Uterus (tissue), 4 donors: ENCODE results near the gene PABPN1L. TPM values are rescaled to one million over a fixed set of nuclear protein-coding genes. Genes with fewer than 3 reads are reported as not detected.

ENCODE experiments used
- DNase-seq, 2 donors: peaks; one replicate each; pipeline ENCODE4 v3.0.0-alpha.2; 2019 to 2020
- H3K27ac ChIP-seq, 2 donors: fragments of 200-600 bp; sonication (generic); 1 replicate in 1 of 2; 2 replicates in 1 of 2; pipeline ENCODE4 v1.5.1; 2016 to 2018
- H3K27me3 ChIP-seq, 2 donors: fragments of 200-600 bp; sonication (generic); one replicate each; pipeline ENCODE4 v1.5.1; 2018 to 2019; ENCODE audit warnings: control low read depth in 1 of 2
- H3K36me3 ChIP-seq, 2 donors: fragments of 200-600 bp; sonication (generic); one replicate each; pipeline ENCODE4 v1.5.1; 2019; ENCODE audit warnings: control low read depth in 1 of 2
- H3K4me1 ChIP-seq, 2 donors: fragments of 200-600 bp; sonication (generic); one replicate each; pipeline ENCODE4 v1.5.1; 2018 to 2019; ENCODE audit warnings: control low read depth in 1 of 2
- H3K4me3 ChIP-seq, 2 donors: fragments of 200-600 bp; sonication (generic); 1 replicate in 1 of 2; 2 replicates in 1 of 2; pipeline ENCODE4 v1.5.1; 2018 to 2019; ENCODE audit warnings: mild to moderate bottlenecking in 1 of 2
- H3K9me3 ChIP-seq, 2 donors: fragments of 200-600 bp; sonication (generic); one replicate each; pipeline ENCODE4 v1.5.1; 2019; ENCODE audit warnings: control low read depth in 1 of 2
- POLR2A ChIP-seq, 2 donors: fragments of 450-650 bp; IDR thresholded peaks; one replicate each; pipeline ENCODE4 v1.6.1; 2016; ENCODE audit warnings: antibody characterized with exemption in 2 of 2, mild to moderate bottlenecking in 1 of 2, moderate library complexity in 1 of 2
- intact Hi-C: fragments of 100-400 bp; cut with DNase I; formaldehyde crosslinking; loops from one replicate; pipeline ENCODE4 v1.15.1; 2023; ENCODE audit warnings: low total_unique reads
- total RNA-seq, 4 donors: library from RNA; depleted of rRNA in 3 of 4; stranded (reverse); fragments of >200 nt in 3 of 4; gene quantifications; one replicate each; pipeline versions ENCODE4 v1.1.0 to v1.2.4, GENCODE V29; 2014 to 2023
- TF ChIP-seq, protein P1 (sequence below), 4 experiments: fragments of 200-600 bp in 2 of 4; fragments of 450-650 bp in 2 of 4; sonication (generic) in 2 of 4; IDR thresholded peaks; one replicate each; pipeline ENCODE4 v1.5.1; 2016 to 2019; ENCODE audit warnings: antibody characterized with exemption in 4 of 4, mild to moderate bottlenecking in 2 of 4, moderate library complexity in 1 of 4
- donor health status: DM: yes; HTN: yes; CAD: no.

PABPN1L gene
- total RNA-seq, 4 donors from 2014 or later, result not detected

DNA sequence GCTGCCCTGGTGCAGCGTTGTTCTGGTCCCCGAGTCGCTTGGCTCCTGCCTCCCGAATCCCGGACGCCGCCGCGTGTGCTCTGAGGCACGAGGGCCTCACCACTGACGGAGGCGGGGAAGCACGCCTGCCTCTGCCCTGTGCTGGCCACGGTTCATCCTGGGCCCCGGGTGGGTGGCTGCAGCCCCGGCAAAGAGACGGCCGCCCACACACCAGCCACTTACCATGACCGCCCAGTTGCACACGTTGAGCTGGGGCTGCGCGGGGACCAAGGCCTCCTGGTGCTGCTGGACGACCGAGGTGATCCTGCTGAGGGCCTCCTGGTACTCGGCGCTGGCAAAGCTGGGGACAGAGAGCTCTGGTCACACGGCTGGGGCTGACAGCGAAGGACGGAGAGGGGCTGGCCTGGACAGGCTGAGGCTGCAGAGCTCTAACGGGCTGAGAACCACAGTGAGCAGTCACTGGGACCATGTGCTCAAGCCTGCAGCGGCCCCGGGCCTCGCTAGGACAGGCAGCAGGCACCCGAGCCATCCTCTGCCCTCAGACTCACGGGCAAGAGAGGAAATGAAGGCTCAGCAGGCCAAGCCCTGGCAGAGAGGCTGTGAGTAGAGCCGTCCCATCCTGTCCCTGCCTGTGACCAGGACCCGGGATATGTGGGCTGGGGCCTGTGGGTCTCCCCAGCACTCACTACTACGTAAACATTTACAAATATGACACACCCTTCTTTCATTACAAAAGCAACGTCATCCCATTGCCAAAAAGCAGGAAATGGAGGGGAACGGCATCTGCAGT lies 48.5 kb downstream of the PABPN1L start:
- intact Hi-C loops, result no loop called here
- Histone ChIP-seq H3K9me3 (no peaks in the 10 kb centered on the region), H3K36me3 (no peaks in the 10 kb centered on the region), H3K4me3 (no peak overlapping the region), H3K27ac (no peak overlapping the region), H3K27me3 (no peaks in the 10 kb centered on the region), H3K4me1 (no peaks in the 10 kb centered on the region)
- no peak for DNase-seq
- TF ChIP-seq, protein P1, sequence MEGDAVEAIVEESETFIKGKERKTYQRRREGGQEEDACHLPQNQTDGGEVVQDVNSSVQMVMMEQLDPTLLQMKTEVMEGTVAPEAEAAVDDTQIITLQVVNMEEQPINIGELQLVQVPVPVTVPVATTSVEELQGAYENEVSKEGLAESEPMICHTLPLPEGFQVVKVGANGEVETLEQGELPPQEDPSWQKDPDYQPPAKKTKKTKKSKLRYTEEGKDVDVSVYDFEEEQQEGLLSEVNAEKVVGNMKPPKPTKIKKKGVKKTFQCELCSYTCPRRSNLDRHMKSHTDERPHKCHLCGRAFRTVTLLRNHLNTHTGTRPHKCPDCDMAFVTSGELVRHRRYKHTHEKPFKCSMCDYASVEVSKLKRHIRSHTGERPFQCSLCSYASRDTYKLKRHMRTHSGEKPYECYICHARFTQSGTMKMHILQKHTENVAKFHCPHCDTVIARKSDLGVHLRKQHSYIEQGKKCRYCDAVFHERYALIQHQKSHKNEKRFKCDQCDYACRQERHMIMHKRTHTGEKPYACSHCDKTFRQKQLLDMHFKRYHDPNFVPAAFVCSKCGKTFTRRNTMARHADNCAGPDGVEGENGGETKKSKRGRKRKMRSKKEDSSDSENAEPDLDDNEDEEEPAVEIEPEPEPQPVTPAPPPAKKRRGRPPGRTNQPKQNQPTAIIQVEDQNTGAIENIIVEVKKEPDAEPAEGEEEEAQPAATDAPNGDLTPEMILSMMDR (IDR thresholded peaks at IDR 0.05), result no peak
- TF ChIP-seq POLR2A (IDR thresholded peaks at IDR 0.05), result no peak

DNA sequence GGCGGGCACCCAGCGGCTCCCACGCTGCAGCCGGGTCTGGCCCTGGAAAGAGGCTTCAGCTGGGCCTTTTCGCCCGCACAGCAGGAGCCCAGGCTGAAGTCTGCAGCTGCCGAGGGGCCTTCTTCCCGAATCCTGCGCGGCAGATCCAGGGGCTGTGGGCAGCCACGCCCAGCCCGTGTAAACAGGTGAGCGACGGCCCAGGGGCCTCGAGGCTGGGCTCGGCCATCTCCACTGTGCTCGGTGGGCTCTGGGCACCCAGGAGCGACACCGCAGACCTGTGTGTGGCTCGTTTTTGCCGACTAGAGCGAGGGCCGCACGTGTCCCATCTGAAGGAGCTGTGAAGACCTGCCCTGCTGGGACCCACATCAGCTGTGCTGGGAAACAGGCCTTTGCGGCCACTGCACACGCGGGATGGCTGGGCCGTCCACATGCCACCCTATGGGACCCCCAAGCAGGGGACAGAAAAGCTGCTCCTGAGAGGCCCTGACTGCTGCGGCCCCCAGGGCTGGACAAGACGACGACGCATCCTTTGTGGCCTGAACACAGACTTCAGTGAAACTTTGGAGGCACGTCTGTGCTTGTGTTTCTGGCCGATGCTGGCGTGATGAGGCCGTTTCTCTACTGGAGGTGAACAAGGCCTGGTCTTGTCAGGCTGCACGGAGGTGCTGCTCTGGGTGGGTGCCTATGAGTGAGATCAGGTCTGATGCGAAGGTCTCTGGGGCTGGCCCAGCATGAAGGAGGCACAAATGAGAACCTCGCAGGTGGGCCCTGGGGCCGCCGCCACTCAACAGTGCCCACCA lies 49.5 kb downstream of the PABPN1L start:
- H3K4me1 ChIP-seq, result peaks cover 0 to 6% of the 10 kb centered on the region in 2 donors
- no peaks in the 10 kb centered on the region for H3K27me3 ChIP-seq
- no peak overlapping the region for H3K4me3 ChIP-seq
- no peaks in the 10 kb centered on the region for H3K36me3 ChIP-seq
- no peak for DNase-seq
- H3K27ac ChIP-seq, result no peak overlapping the region
- TF ChIP-seq POLR2A (IDR thresholded peaks at IDR 0.05), result no peak
- TF ChIP-seq, protein P1 (IDR thresholded peaks at IDR 0.05), result no peak
- no peaks in the 10 kb centered on the region for H3K9me3 ChIP-seq
- intact Hi-C loops, result no loop called here

DNA sequence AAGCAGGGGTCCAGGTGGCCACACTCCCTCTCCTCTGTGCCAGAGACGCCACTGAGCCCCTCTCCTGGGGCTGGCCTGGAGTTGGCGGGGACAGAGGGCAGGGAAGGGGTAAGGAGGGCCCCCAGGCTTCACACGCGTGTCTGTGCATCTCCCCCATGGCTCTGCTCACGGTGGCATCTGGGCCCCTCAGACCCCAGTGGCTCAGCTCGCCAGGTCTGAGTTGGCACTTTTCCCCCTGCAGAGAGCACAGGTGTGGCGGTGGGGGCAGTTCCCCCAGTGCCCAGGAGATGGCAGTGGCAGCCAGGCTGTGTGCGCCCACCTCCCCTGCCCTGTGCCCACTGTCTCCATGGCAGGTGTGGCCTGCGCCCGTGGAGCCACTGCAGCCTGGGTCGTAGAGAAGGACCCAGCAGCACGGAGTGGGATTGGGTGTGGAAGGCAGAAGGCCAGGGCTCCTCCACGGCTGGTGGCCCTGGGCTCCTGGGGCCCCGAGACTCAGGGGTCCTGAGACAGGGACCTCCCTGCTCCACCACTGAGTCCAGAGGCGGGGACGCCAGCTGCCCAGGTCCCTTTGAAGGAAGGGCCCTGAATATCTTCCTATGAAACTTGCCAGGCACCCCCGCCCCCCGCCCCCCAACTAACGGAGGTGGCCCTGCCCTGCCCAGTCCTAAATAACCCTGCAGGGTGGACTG lies 50.4 kb downstream of the PABPN1L start:
- DNase-seq, result no peak
- intact Hi-C loops, result no loop called here

DNA sequence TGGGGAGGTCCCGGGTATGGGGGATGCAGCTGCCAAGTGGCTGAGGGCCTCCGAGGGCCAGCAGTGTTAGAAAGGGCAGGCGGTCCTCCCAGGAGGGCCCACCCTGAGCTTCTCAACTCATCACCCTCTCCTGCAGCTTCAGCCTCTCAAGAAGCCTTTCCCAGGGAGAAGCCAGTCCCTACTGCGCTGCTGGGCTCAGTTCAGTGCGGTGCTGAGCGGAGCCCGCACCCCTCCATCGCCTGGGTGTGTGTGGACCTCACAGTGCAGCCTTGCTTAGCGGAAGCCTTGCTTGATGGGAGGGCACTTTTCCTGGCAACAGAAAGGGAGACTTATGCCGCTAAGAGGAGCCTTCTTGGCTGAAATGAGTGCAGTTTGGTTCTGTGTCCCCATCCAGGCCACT lies 51.2 kb downstream of the PABPN1L start:
- Histone ChIP-seq H3K27me3 (no peaks in the 10 kb centered on the region), H3K9me3 (no peaks in the 10 kb centered on the region), H3K27ac (no peak overlapping the region), H3K4me1 (peaks cover 0 to 16% of the 10 kb centered on the region in 2 donors), H3K4me3 (no peak overlapping the region), H3K36me3 (no peaks in the 10 kb centered on the region)
- DNase-seq, result no peak
- intact Hi-C loops, result no loop called here
- TF ChIP-seq, protein P1 (IDR thresholded peaks at IDR 0.05), result no peak
- no peak for TF ChIP-seq POLR2A (IDR thresholded peaks at IDR 0.05)

More for the DNA sequence above, 50.4 kb downstream of the PABPN1L start:
- no peak overlapping the region for H3K27ac ChIP-seq
- H3K36me3 ChIP-seq, result no peaks in the 10 kb centered on the region
- H3K27me3 ChIP-seq, result no peaks in the 10 kb centered on the region
- no peaks in the 10 kb centered on the region for H3K9me3 ChIP-seq
- H3K4me1 ChIP-seq, result peaks cover 0 to 8% of the 10 kb centered on the region in 2 donors
- TF ChIP-seq, protein P1 (IDR thresholded peaks at IDR 0.05), result peak; percentile 31 to 63 (median 52)
- no peak for TF ChIP-seq POLR2A (IDR thresholded peaks at IDR 0.05)
- H3K4me3 ChIP-seq, result no peak overlapping the region
